Choroid plexus epithelial cell (primary cell): ENCODE results near the gene TSFM.

Source experiments
- DNase-seq: peaks from one replicate; pipeline ENCODE4 v3.0.0-alpha.2; 2010; ENCODE audit warnings: low read depth
- H3K4me3 ChIP-seq: 2 replicates; pipeline ENCODE4 v1.5.1; 2011; ENCODE audit warnings: low read depth, mild to moderate bottlenecking, control low read depth, low read length, moderate library complexity
- TF ChIP-seq, protein P1 (sequence below): conservative IDR thresholded peaks from 2 replicates; pipeline ENCODE4 v1.5.1; 2011; ENCODE audit warnings: low read depth, mild to moderate bottlenecking, control low read depth, inconsistent platforms, low read length, moderate library complexity

The TSFM gene

DNA sequence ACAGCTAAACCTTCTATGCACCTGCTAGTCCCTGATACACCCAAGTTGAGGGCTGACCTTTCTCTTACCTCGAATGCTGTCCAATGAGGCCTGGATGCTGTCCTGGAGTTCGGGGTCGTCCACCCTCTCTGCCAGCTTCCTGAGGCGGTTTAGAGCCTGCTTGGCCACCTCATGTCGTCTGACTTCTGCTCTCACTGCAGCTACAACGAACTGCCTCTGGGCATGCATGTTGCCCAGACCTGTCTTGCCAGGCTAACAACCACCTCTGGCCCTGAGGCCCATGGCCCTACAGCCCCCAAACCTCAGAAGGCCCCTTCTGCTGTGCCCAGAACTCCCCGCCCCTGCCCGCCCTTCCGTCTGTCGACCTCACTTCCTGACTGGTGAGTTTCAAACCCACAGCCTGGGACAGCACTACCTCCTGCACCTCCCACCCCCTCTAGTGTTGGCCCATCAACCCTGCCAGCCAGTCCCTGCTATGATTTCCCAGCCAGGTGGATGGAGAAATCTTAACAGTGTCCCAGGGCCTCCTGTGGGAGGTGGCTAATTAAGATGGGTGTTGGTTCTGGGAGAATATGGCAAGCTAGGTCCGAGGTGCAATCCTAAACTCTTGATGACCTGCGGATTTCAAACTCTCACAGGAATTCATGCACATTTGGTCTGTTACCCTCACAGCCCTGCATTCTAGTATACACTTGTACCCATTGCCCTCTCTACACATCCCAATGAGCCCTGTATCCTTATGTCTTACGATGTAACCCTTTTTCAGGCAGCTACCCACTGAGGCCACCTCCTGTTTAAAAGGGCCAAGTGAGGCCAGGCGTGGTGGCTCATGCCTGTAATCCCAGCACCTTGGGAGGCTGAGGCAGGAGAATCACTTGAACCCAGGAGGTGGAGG, 40.5 kb upstream of the TSFM start:
- no peak overlapping the region for H3K4me3 ChIP-seq
- DNase-seq: no peak
- TF ChIP-seq, protein P1, sequence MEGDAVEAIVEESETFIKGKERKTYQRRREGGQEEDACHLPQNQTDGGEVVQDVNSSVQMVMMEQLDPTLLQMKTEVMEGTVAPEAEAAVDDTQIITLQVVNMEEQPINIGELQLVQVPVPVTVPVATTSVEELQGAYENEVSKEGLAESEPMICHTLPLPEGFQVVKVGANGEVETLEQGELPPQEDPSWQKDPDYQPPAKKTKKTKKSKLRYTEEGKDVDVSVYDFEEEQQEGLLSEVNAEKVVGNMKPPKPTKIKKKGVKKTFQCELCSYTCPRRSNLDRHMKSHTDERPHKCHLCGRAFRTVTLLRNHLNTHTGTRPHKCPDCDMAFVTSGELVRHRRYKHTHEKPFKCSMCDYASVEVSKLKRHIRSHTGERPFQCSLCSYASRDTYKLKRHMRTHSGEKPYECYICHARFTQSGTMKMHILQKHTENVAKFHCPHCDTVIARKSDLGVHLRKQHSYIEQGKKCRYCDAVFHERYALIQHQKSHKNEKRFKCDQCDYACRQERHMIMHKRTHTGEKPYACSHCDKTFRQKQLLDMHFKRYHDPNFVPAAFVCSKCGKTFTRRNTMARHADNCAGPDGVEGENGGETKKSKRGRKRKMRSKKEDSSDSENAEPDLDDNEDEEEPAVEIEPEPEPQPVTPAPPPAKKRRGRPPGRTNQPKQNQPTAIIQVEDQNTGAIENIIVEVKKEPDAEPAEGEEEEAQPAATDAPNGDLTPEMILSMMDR: no peak

DNA sequence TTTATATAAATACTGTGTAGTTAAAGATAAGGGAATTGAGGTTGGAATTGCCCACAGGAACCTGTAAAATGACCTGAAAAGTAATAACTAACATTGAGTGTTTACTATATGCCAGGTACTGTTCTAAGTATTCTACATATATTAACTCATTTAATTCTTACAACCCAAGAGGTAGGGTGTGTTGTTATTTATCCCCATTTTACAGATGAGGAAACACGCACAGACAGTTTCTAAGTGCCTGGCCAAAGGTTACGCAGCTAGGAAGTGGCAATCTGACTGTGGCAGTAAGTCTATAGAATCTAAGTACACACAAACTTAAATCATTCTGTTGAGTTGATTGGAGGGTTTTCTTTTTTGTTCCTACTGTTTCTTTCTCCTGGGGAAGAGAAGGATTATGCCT, 38.8 kb upstream of the TSFM start:
- TF ChIP-seq, protein P1: no peak
- no peak for DNase-seq
- H3K4me3 ChIP-seq: no peak overlapping the region

DNA sequence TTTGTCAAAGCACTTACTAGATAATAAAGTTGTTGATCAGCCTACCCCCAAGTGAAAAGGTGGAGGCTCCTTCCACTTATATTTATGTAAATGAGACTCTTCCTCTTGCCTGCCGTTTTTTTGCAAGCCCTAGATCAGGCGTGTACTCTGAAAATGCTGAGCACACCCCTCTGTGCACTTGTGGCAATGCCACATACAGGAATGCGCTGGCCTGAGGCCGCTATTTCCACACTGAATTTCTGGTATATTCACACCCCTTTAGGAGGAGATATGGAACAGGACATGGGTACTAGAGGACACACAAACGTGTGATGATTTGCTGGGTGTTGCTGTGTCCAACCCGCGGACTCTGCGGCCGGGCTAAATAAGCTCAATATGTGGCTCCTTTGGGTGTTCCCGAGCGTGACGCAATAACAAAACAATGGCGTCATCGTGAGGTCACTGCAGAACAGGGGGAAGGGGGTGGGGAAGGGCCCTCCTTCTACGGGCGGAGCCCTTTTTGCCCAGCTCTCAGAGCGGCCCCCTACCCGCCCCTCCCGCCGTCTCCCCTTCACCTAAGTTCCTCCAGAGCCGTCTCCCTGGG, 38.3 kb upstream of the TSFM start:
- H3K4me3 ChIP-seq: peak overlapping the region; percentile 95
- DNase-seq: no peak
- TF ChIP-seq, protein P1: no peak

DNA sequence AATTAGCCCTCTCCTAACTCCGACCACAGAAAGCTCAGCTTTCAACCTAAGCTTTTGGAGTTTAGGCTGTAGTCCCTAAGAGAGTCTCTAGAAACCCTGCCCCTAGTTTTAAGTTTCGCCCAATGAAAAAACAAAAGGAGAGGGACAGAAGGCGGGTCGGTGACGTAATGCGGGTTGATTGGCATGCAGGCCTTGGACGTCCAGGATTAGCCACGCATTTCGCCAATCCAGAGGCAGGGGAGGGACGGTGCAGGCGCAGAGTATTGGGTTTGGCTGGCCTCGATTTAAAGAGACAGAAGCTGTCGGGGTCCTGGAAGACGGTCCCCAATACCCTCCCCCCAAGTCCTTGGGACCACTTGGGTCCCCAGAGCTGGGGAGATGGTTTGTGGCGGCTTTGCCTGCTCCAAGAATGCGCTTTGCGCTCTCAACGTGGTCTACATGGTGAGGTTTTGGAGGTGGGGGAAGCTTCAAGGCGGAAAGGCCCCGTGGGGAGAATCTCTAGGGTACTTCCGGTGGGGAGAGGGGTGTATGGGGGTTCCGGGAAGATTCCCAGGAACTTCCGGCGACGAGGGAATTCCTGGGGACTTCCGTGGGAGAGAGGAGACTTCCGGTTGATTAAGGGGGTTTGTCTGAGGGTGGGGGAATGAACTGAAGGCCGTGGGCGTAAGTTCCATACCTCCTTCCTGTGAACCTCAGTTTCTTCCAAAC, 37.7 kb upstream of the TSFM start, which contains the start of gene TSPAN31:
Gene TSPAN31, plus strand, starts transcription at position 263 of the 708 bp plus-strand sequence. Its CDS starts 116 bp downstream, at position 379.
- DNase-seq: peak; percentile 99
- TF ChIP-seq, protein P1: no peak
- peak within 1 kb of the TSS; percentile 95 for H3K4me3 ChIP-seq

DNA sequence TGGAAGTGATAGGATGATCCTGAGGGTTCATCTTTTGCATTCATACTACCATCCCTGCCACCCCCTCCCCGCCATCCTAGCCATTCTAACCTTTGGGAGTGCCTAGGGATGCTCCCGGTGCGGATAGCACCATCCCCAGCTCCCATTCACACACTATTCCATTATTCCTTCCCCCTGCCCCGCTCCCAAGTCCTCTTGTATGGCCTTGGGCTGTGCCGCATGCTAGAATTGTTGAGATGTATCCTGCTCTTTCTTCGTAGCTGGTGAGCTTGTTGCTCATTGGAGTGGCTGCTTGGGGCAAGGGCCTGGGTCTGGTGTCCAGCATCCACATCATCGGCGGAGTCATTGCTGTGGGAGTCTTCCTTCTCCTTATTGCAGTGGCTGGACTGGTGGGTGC, 37.1 kb upstream of the TSFM start:
- peak overlapping the region; percentile 95 for H3K4me3 ChIP-seq
- no peak for DNase-seq
- TF ChIP-seq, protein P1: no peak

DNA sequence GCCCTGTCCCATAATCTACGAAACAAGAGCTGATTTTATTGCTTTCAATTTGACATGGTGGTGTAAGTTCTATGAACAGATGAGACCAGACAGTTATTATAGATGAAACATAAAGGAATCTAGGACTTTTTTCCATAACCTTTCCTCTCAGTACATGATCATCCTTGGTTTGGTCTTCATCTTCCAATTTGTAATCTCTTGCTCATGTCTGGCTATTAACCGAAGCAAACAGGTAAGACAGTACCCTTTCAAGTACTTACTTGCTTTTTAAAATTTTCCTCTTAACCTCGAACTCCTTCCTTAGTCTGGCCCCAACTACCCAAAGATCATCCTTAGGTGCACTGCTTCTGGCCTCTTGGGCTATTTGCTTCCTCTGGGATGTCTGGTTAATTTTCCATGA, 36.6 kb upstream of the TSFM start:
- TF ChIP-seq, protein P1: no peak
- H3K4me3 ChIP-seq: peak overlapping the region; percentile 95
- no peak for DNase-seq
